ENCODE data around the gene PSMG4.

Gene PSMG4

DNA sequence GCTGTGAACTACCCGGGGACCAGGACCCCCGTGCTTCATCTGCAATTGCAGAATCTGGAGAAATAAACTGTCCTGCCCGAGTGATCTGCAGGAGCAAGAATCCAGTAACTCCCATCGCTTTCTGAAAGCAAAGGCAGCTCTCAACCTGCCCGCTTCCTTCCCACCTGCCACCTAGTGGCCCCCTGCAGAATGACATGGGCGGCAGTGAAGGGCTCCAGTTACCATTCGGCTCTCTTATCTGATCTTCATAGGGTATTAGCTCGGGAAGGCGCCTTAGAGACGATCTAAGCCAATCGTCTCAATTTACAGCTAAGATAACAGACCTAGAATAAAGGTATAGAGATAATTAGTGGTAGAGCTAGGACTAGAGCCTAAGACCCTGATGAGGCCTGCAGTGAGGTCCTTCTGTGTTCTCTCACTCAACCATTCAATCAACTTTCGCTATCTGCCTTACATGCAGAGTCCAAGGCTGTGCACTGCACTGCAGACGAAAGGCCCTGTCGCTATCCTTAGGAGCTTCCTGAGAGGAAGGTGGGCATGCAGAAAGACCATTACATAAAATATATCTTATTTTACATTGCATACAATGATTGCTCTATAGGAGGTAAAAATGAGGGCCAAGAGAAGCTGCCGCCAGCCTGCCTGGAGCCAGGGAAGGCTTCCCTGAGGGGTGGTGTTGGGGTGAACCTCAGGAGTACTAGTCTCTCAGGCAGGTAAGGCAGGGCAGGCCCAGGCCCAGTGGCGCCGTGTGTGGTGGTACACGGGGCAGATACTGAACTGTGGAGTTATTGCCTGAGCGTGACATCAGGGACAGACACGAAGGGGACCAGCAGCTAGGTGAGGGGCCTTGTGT is 7.1 kb upstream of the PSMG4 start:
- DNase-seq (ENCODE audit: low read depth) = peak; percentile 59

DNA sequence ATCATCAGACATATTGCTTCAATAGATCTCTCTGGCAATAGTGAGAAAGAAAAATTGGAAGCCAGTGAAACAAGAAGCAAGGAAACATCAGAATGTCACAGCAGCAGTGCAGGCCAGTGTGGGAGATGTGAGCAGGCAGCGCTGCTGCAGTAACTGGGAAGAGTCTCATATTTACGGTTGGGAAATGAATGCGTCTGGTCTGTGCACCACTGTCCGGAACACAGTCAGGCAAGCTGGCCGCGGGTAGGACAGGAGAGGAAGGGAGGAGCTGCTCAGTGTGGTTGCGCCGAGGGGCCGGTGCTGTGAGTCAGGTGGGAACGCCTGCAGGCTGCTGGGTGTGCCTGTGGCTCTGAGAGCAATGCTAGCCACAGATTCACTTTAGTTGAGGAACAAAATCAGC is 6.4 kb upstream of the PSMG4 start:
- DNase-seq (ENCODE audit: low read depth) = no peak

DNA sequence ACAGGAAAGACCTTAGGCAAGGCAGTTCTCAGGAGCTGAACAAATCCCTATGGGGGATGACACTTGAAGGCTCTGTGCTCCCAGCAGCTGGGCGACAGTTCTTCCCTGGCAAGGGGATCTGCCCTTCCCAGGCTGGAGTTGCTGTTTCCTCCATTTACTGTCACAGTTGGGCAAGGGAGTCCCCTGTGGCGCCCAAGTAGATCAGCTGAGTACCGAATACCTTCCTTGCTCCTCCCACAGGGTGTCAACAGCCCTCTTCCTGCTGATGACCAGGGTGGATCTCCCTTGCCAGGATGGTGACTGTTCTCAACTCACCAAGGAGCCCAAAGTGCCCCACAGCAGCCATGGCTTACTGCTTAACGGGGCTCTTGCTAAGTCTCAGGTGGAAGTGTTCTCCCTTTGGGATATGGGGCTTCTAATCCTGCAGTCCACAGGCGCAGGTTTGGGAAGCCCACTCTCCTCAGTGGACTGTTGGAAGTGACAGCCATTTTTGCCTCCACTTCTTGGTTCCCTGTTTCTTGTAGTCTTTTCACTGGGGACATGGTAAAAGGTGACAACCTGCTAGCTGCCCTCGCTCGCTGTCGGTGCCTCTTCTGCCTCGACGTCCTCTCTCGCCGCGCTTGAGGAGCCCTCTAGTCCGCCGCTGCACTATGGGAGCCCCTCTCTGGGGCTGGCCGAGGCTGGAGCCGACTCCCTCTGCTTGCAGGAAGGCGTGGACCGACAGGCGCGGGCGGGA is 5.7 kb upstream of the PSMG4 start:
- no peak for DNase-seq (ENCODE audit: low read depth)

DNA sequence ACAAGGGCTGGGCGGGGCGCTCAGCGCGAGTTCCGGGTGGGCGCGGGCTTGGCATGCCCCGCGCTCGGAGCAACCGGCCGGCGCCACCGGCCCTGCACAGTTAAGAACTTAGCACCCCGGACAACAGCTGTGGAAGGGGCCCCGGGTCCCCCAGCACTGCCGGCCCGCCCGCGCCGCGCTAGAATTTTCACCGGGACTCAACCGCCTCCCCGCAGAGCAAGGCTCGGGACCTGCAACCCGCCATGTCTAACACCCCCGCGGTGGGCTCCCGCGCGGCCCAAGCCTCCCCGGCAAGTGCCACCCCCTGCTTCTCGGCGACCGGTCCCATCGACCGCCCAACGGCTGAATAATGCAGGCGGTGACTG is 5.2 kb upstream of the PSMG4 start:
- DNase-seq (ENCODE audit: low read depth) = no peak

DNA sequence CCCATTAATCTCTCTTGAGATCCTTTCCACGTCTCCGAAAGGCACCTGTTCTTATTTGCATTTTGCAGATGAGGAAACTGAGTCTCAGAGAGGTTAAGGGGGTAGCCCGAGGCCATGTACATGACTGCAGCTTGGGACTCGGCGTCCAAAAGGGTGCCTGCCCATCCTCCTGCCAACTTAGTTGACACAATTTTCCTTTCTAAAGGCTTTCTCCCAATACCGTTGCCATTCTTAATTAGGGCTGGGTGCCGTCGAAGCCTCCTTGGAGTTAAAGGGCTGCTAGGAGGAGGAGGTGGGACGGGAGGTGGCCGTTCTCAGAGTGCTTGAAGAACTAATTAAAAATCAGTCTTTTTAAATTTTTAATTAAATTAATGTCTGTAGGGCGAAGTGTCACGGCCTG is 546 bp upstream of the PSMG4 start:
- DNase-seq (ENCODE audit: low read depth) = no peak

DNA sequence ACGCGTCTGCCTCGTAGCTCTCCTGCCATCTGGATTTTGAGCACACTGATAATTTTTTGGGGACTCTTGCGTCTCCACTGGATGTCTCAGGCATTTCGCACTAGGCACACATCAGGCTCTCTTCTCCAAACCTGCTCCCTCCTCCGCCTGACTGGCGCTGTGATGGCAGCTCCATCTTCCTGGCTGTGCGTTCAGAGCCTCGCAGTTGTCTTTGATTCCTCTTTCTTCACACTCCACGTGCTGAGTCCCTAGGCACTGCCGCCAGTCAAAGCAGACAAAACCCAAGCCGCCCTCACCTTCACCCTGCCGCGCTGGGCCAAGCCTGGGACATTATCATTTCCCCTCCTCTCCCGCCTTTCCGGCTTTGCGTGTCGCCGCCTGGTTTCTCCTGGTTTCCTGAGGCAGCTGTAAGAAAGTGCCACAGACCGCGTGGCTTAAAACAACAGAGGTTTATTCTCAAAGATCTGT is 778 bp downstream of the PSMG4 start:
- peak; percentile 12 for DNase-seq (ENCODE audit: low read depth)

DNA sequence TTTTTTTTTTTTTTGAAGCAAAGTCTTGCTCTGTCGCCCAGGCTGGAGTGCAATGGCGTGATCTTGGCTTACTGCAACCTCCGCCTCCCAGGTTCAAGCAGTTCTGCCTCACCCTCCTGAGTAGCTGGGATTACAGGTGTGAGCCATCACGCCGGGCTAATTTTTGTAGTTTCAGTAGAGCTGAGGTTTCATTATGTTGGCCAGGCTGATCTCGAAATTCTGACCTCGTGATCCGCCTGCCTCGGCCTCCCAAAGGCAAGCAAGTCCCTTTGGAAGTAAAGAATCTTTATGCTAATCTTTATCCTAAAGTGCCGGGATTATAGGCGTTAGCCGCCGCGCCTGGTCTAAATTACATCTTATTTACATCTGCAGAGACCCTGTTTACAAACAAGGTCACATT is 1.5 kb downstream of the PSMG4 start:
- no peak for DNase-seq (ENCODE audit: low read depth)

DNA sequence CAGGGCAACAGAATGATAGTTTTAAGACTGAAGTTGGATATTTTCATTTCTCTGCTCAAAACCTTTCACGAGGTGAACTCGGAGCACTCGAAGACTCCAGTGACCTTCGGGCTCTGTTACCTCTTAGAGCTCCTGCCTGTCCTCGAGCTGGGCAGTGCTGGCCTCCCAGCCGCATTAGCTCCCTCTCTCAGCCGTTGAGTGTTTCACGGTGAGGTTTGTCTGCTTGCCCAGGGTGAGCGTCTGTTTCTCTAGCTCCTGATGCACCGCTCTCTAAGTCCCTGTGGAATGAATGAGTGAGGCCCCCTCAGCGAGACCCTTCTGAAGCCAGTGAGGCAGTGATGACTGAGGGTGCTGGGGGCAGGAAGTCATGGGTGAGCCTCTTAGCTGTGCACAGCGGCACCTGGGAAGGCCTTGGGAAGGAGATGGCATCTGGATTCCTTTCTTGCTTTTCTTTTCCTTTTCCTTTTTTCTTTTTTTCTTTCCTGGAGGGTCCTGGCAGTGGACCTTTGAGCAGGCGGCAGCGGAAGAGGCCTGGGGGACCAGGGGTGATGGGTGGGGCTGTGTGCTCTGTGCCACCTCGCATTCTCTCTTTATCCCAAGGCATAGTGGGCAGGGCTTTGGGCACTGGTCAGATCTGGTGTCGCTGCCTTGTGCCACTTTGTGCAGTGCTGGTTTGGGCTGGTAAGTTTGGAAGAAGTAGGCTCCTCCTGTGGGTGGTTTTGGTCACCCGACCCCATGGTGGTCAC is 2.2 kb downstream of the PSMG4 start:
- DNase-seq (ENCODE audit: low read depth) = no peak

DNA sequence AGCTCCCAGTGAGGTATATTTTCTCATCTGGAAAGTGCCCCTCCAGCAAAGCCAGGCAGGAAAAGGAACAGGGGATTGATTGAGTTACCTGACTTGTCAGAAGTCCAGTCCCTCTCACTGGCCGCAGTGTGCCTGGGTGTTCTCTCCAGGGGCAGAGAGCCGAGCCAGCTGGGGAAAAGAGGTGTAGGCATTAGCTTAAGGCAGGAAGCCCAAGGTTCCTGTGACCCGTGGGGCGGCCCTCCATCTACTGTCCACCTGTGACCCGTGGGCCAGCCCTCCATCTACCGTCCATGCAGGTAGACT is 2.7 kb downstream of the PSMG4 start:
- no peak for DNase-seq (ENCODE audit: low read depth)

DNA sequence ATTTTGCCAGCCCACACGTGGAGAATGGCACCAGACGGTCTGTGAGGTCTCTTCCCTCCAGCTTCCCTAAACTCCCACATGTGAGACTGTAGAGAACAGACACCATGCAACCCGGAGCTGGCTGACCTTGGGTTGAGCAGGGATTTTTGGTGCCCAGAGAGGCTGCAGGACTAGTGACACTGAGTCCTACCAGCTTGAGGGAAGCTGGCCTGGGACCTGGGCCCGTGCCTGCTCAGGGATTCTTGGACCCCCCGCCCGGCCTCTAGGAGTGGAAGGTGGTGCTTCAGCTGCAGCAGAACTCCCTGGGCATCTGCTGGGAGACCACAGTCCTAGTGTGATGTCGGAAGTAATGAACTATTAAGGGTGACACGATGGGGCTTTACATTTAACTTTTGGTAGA is 3.2 kb downstream of the PSMG4 start:
- no peak for DNase-seq (ENCODE audit: low read depth)

DNA sequence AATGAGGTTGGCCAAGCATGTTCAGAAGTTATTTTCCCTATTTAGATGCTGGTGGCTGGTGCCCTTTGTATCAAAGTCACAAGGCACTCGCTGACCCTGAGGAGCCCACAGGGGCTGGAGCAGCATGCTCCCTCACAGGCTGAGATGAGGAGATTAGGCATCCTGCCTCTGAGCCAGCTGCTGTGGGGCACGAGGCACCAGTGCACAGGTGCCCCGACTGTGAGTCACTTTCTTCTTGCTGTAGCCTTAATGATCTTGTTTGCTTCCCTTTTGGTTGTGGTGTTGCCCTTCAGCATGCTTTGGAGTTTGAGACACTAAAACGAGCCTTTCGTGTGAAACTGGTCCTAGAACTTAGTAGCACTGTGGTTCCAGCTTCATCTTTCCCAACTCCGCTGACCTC is 4.3 kb downstream of the PSMG4 start:
- no peak for DNase-seq (ENCODE audit: low read depth)

DNA sequence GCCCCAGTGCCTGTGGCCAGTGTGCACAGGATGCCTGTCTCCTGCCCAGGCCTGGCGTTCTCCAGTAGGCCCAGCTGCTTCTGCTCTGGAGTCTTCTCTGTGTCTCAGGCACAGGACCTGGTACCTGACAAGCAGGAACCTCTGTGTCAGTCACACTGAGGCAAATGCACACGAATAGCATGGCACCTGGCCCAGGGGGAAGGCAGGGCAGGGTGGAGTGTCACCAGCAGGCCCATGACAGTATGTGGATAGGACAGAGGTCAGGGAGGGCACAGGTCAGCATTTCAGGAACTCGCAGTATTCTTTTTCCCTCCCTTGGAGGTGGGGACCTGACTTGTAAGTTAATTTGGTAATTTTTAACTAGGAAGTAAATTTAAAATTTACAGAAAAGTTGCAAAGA is 5.6 kb downstream of the PSMG4 start:
- DNase-seq (ENCODE audit: low read depth) = no peak

DNA sequence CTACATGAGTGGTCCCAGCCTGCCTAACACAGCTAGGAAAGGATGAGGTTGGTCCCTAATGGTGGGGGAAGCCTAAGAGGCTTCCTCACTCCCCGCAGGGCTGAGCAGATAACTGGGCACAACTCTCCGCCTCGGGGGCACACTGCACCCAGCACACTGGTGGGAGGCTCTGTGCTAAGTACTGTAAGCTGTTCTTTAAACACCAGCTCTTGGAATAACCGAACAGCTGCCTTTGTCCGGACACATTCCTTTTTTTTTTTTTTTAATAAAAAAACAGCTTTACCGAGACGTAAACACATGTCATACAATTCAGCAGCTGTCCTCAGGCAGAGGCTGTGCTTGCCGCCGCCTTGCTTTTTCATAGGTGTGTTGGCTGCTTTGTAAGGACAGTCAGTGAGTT is 6.9 kb downstream of the PSMG4 start:
- no peak for DNase-seq (ENCODE audit: low read depth)

DNA sequence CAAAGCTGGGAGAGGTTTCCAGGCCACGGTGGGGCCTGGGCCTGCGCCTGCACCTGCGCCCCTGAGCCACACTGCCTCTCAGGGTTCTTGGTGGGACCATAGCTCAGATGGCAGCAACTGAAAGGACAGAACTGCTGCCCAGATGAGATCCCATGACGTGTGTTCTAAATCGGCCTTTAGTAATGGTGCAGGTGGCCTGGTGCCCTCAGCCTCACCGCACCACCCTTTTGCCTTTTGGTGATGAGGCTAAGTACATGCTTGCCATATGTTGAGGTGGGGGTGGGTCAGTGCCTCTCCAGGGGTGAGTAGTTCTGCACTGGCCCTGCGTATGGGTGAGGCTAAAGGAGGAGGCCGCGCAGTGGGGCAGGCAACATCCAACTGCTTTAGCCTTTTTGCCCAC is 7.4 kb downstream of the PSMG4 start:
- no peak for DNase-seq (ENCODE audit: low read depth)

DNA sequence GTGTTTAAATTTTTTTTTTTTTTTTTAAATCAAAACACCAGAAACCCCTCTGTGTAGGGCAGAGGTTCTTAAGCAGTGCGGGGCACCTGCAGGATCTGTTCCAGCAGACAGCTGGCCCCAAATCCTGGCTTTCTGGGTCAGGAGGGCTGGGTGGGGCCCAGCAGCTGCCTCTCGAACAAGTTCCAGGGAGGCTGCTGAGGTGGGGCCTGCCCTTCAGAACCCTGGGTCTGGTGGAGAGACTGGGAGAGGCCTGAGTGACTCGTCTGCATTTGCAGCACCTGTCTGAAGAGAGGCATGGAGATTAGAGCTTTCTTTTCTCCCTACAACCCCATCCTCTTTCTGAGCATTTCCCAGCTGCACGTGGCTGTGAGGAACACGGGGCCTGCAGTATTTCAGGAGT is 8.4 kb downstream of the PSMG4 start:
- DNase-seq (ENCODE audit: low read depth) = no peak

DNA sequence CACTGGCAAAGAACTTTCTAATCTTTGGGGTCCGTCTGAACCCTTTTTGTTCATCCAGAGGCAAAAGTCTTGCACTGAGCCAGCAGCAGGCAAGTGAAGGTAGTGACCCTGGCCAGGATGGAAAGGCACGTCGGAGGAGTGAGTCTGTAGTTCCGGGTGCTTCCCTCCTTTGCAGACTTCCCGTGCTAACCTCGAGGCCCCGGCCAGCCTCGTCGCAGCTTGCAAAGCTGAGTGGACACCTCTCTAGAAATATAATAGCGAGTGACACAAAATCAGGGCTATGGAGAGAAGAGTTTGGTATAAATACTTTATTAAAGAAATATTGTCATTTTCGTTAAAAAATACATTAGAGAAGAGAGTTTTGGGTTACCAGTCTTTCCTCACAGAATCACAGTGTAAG is 9.9 kb downstream of the PSMG4 start:
- no peak for DNase-seq (ENCODE audit: low read depth)

DNA sequence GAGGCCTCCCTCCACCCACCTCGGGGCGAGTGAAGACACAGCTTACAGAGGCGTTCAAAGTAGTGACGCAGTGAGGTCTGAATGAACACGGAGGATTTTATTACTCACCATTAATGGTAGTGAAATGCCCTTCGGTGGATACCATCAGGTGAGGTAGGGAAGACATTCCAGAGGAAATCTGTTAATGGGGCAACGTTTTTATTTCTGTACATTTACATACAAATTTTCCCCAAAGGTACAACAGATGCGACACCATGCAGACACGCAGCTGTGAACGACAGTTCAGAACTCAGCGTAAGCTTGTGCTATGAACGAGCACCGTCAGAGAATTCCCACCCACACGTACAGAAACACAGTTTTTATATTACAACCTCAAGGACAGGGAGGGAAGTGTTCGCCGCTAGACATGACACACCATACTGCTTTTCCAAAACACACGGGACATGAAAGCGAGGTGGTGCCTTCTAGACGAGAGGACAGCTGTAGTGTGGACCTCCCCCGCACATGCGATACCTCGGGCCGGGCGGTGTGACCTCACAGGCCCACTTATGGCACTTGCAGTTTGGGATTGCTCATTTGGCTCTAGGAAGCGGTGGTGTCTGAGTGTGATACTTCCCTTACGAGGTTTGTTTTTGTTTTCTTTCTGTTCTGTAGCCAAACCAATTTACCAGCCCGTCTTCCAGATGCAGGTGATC is 10.7 kb downstream of the PSMG4 start:
- DNase-seq (ENCODE audit: low read depth) = no peak

DNA sequence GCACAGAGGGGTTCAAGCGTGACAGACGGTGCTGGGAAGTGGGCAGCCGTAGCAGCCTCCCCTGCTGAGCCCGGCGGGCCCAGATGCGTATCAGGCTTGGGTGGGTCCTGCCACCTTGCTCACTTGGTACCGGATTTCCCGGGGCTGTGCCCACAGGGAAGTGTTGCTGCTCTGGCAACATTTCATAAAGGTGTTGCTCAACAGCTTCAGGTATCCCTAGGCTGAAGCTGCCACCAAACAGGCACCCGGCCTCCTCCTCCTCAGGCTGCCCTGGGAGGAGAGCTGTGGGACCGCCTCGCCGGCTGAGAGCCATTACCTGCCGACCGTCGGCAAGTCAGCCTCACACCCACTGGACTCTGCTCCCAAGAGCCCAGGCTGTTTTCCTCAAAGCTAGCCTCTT is 11.5 kb downstream of the PSMG4 start:
- DNase-seq (ENCODE audit: low read depth) = no peak

DNA sequence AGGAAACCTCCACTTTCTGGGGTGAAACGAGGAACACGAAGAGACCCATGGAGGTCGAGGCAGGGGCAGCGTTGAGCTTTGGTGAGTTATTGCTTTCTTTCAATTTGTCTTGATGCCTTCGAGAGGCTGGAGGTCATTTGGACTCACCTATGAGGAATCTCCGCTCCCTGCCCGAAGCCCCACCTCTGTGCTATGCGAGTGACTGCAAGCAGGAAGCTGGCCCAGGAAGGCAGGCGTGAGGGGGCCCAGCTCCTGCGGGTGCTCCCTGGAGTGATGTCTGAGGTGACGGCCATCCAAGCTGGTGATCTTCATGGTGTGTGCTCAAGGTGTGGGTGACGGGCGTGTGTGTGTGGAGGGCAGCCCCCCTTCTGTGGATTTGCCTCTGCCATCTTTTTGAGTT is 13.0 kb downstream of the PSMG4 start:
- DNase-seq (ENCODE audit: low read depth) = no peak

DNA sequence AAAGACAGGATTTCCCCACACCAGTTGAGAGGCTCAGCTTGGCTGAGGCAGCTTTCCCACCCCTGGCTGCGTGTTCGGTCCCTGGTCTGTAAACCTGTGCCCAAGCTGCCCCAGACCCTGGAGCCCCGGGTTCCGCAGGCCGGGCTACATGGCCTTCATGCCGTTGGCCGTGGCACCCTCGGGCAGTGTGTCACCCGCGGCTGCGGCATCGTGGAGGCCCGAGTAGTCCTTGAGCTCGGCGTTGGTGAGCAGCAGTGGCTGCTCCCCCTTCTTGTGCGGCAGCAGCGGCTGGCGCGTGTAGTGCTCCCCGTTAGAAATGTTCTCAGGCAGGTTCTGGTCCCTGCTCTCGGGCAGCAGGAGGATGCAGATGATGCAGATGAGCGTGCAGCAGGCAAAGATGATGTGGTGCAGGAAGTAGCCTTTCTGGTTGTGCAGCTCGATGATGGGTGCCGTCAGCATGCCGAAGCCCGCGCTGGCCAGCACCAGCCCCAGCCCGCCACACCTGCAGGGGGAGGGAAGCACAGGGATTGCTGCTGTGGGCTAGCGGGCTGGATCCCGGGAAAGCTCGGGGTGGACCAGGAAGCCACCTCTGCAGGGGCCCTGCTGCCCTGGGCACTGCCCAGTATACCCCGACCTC is 14.3 kb downstream of the PSMG4 start:
- DNase-seq (ENCODE audit: low read depth) = no peak

DNA sequence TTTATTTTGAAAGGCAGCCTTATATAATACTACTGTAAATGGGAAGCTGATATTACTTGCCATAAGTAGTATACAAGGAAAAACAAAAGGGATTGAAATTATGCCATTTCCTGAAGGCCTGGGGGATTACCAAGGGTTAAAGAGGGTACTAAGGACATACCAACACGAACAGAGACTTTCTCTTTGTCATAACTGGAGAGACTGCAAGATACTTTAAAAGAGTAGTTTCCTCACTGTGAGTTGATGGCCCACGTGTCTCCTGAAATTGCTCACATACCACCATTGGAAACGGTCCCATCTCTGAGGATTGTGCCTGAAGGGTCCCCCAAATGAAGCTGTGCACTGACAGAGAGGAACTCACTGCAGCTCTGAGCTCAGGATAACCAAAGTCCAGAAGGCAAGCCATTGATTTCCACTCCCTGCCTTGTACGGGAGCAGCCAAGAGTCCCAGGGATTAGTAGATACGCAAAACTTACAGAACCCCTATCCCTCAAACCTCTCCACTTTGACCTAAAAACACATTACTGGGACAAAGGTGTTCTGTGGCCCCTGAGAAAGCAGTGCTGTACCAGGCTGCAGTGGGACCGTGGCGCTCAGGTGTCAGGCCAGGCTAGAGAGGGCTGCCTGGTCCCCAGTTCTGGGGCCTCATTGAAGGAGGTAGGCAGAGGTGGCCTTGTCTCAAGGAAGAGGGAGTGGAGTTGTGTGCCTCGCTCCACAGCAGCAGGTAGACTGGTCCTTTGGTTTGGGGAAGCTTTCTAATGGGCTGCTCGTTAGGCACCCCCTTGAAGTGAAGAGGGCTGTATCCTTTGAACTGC is 15.2 kb downstream of the PSMG4 start:
- DNase-seq (ENCODE audit: low read depth) = no peak
